K562 (cell line): ENCODE data around the gene JUND. TPM values are rescaled to one million over a fixed set of nuclear protein-coding genes. Genes with fewer than 3 reads are reported as not detected.

Source experiments
- ARID3A ChIP-seq: IDR thresholded peaks from 2 replicates; pipeline ENCODE4 v1.6.1; 2012; ENCODE audit warnings: low read depth, low read length, improper control_type of control experiment, borderline replicate concordance
- ATF2 ChIP-seq: sonication (generic); formaldehyde crosslinking; IDR thresholded peaks from 2 replicates; pipeline ENCODE4 v1.8.1; 2022; ENCODE audit warnings: missing genetic modification reagents
- BACH1 ChIP-seq: fragments of 200-800 bp; sonication (Bioruptor generic); IDR thresholded peaks from 2 replicates; pipeline ENCODE4 v1.6.1; 2016; ENCODE audit warnings: missing genetic modification characterization, missing compliant biosample characterization
- CHD2 ChIP-seq: IDR thresholded peaks from 2 replicates; pipeline ENCODE4 v1.6.1; 2011; ENCODE audit warnings: low read depth, low read length
- CTCFL ChIP-seq: IDR thresholded peaks from 2 replicates; pipeline ENCODE4 v1.6.1; 2011; ENCODE audit warnings: borderline replicate concordance, low read depth, mild to moderate bottlenecking, moderate library complexity, low read length; ENCODE audit not compliant: insufficient read depth, poor library complexity, severe bottlenecking
- EHMT2 ChIP-seq: fragments of 450-650 bp; IDR thresholded peaks from 2 replicates; pipeline ENCODE4 v1.6.1; 2018; ENCODE audit warnings: antibody characterized with exemption
- HOMEZ ChIP-seq: fragments of 250-450 bp; sonication (Bioruptor Pico); IDR thresholded peaks from 2 replicates; pipeline ENCODE4 v1.4.0; 2020; ENCODE audit warnings: mild to moderate bottlenecking, moderate library complexity
- ILF3 ChIP-seq: fragments of 450-650 bp; IDR thresholded peaks from 2 replicates; pipeline ENCODE4 v1.6.1; 2018; ENCODE audit warnings: antibody characterized with exemption, mild to moderate bottlenecking, moderate library complexity, borderline replicate concordance
- SIN3A ChIP-seq, 2 experiments: fragments of 150-350 bp in 1 of 2; IDR thresholded peaks; 2 replicates each; pipeline ENCODE4 v1.6.1; 2011 to 2016; ENCODE audit warnings: borderline replicate concordance in 2 of 2, low read depth in 2 of 2, low read length in 2 of 2, mild to moderate bottlenecking in 2 of 2, moderate library complexity in 2 of 2; ENCODE audit not compliant: control insufficient read depth in 1 of 2
- SRSF9 ChIP-seq: fragments of 200-400 bp; formaldehyde crosslinking; IDR thresholded peaks from 2 replicates; pipeline ENCODE4 v1.6.1; 2017; ENCODE audit warnings: low read depth, low read length, borderline replicate concordance
- STAG1 ChIP-seq: sonication (generic); formaldehyde crosslinking; IDR thresholded peaks from 2 replicates; pipeline ENCODE4 v1.5.0; 2020; ENCODE audit warnings: missing genetic modification reagents, borderline replicate concordance
- TAF7 ChIP-seq: fragments of 450-650 bp; IDR thresholded peaks from 2 replicates; pipeline ENCODE4 v1.6.1; 2016; ENCODE audit warnings: missing genetic modification characterization, missing compliant biosample characterization
- TFAP4 ChIP-seq: sonication (generic); formaldehyde crosslinking; IDR thresholded peaks from 2 replicates; pipeline ENCODE4 v1.8.0; 2022; ENCODE audit warnings: missing genetic modification reagents, mild to moderate bottlenecking, moderate library complexity, borderline replicate concordance
- ZBTB2 ChIP-seq: fragments of 450-650 bp; IDR thresholded peaks from 2 replicates; pipeline ENCODE4 v1.6.1; 2016; ENCODE audit warnings: antibody characterized with exemption
- ZNF347 ChIP-seq: fragments of 450-650 bp; formaldehyde crosslinking; IDR thresholded peaks from 2 replicates; pipeline ENCODE4 v1.4.0; 2020; ENCODE audit warnings: low read depth, mild to moderate bottlenecking, moderate library complexity
- ZNF551 ChIP-seq: fragments of 250-450 bp; sonication (Bioruptor Pico); IDR thresholded peaks from 2 replicates; pipeline ENCODE4 v1.5.0; 2021; ENCODE audit warnings: mild to moderate bottlenecking, moderate library complexity
- ZNF584 ChIP-seq: fragments of 200-800 bp; sonication (Bioruptor generic); IDR thresholded peaks from 2 replicates; pipeline ENCODE4 v1.6.1; 2016; ENCODE audit warnings: low read depth, mild to moderate bottlenecking, missing genetic modification characterization, missing compliant biosample characterization
- polyA plus RNA-seq, 8 experiments: library from polyadenylated mRNA; depleted of rRNA in 4 of 8; stranded (reverse) in 5 of 8; unstranded in 3 of 8; fragments of >200 nt; fragmentation: Nextera tagmentation in 2 of 8; fragmentation: Illumina TruSeq in 1 of 8; extraction: Ambion mirVana in 2 of 8; extraction: Trizol in 1 of 8; gene quantifications; 2 replicates each; pipeline versions ENCODE4 v1.2.1 to v1.2.3, GENCODE V29; 2011 to 2014; ENCODE audit warnings: inconsistent platforms in 1 of 8, missing spikeins in 1 of 8
- total RNA-seq, 7 experiments: library from RNA; depleted of rRNA in 6 of 7; stranded (reverse); fragments of >200 nt in 6 of 7; fragmentation: Illumina TruSeq in 2 of 7; extraction: Trizol in 2 of 7; gene quantifications; 2 replicates each; pipeline versions ENCODE4 v1.2.1 to v1.2.3, GENCODE V29; 2011 to 2021; ENCODE audit warnings: low replicate concordance in 1 of 7

The JUND gene
- total and polyA plus RNA-seq, 9 of the 15 experiments (the other 6 are each of a cell fraction or from before 2014, with no cell fraction given): 6.4 to 286 (median 42.3) TPM

- TF ChIP-seq ATF2 (CRISPR knock-in tag): no peak
- TF ChIP-seq SIN3A (IDR thresholded peaks at IDR 0.05; ENCODE audit: borderline replicate concordance in 2 of 2, control insufficient read depth in 1 of 2, low read depth in 2 of 2, low read length in 2 of 2): no peak; a peak in 1 of 4 replicates
- TF ChIP-seq ZNF584 (CRISPR knock-in tag): no peak
- TF ChIP-seq CTCFL: peak; percentile 91
- no peak for TF ChIP-seq HOMEZ (CRISPR knock-in tag)
- no peak for TF ChIP-seq SRSF9
- TF ChIP-seq ZBTB2: 0 out of 2 replicates have a peak, but pooled peaks have one; percentile 11
- TF ChIP-seq TFAP4 (CRISPR knock-in tag): peak; percentile 87
- no peak for TF ChIP-seq ILF3
- TF ChIP-seq CHD2: 0 out of 2 replicates have a peak, but pooled peaks have one; percentile 50
- TF ChIP-seq ZNF347 (CRISPR knock-in tag): no peak
- no peak for TF ChIP-seq EHMT2
- TF ChIP-seq ZNF551 (CRISPR knock-in tag): no peak
- TF ChIP-seq ARID3A: no peak
- TF ChIP-seq BACH1 (tag): no peak; the same call in 1 of the 2 replicates
- peak; percentile 58; the same call in 1 of the 2 replicates for TF ChIP-seq STAG1
- no peak for TF ChIP-seq TAF7 (tag)
Observed at GRCh38 chr19:18279516-18280246, 1.7 kb downstream of the JUND start (continued).
